Measurements from ENCODE around the gene SSC5D.

The SSC5D gene

GRCh38 chr19:55474269-55475265 is 13.7 kb upstream of the SSC5D start:
- Histone ChIP-seq H3K4me3 (ENCODE audit: low read depth in 1 of 2, low read length in 2 of 2) (peak overlapping the region in 1 of 2 experiments; percentile 77; a peak in 1 of 4 replicates), H3K9me3 (ENCODE audit: insufficient read depth, low read length, severe bottlenecking) (no peaks in the 10 kb centered on the region), H3K27ac (ENCODE audit: low read length) (peak overlapping the region; percentile 66), H3K79me2 (ENCODE audit: insufficient read depth, low read length) (peaks cover 26% of the 10 kb centered on the region), H2AFZ (ENCODE audit: low read depth, low read length) (peak overlapping the region; percentile 36), H3K36me3 (ENCODE audit: insufficient read depth, low read length) (no peaks in the 10 kb centered on the region), H3K4me2 (ENCODE audit: insufficient read depth, low read length) (peak overlapping the region; percentile 79), H4K20me1 (ENCODE audit: insufficient read depth, low read length) (peaks cover 9% of the 10 kb centered on the region), H3K9ac (ENCODE audit: low read depth, low read length) (peak overlapping the region; percentile 87; the same call in 1 of the 2 replicates), H3K4me1 (ENCODE audit: insufficient read depth, low read length) (peaks cover 38% of the 10 kb centered on the region), H3K27me3 (ENCODE audit: insufficient read depth, low read length, poor library complexity) (no peaks in the 10 kb centered on the region)
- ATAC-seq (ENCODE audit: insufficient read depth, low read depth) (no peak), DNase-seq (no peak)
- TF ChIP-seq EZH2 (IDR thresholded peaks at IDR 0.05; ENCODE audit: borderline replicate concordance, low read depth, low read length, severe bottlenecking) = no peak

- ATAC-seq (ENCODE audit: insufficient read depth, low read depth) (peak; percentile 91), DNase-seq (peak; percentile 99)
- H3K79me2 ChIP-seq (ENCODE audit: insufficient read depth, low read length) = peaks cover 38% of the 10 kb centered on the region
- H3K9me3 ChIP-seq (ENCODE audit: insufficient read depth, low read length, severe bottlenecking) = no peaks in the 10 kb centered on the region
- H3K4me2 ChIP-seq (ENCODE audit: insufficient read depth, low read length) = peak within 1 kb of the TSS; percentile 79
- peaks cover 13% of the 10 kb centered on the region for H4K20me1 ChIP-seq (ENCODE audit: insufficient read depth, low read length)
- peak within 1 kb of the TSS; percentile 87 for H3K9ac ChIP-seq (ENCODE audit: low read depth, low read length)
- peak within 1 kb of the TSS; percentile 76 for H2AFZ ChIP-seq (ENCODE audit: low read depth, low read length)
- peaks cover 6% of the 10 kb centered on the region for H3K36me3 ChIP-seq (ENCODE audit: insufficient read depth, low read length)
- H3K4me3 ChIP-seq (ENCODE audit: low read depth in 1 of 2, low read length in 2 of 2) = peak within 1 kb of the TSS; percentile 77 to 85
- H3K4me1 ChIP-seq (ENCODE audit: insufficient read depth, low read length) = peaks cover 41% of the 10 kb centered on the region
- H3K27ac ChIP-seq (ENCODE audit: low read length) = peak within 1 kb of the TSS; percentile 90
- TF ChIP-seq CTCF (IDR thresholded peaks at IDR 0.05; ENCODE audit: borderline replicate concordance, extremely low read depth, low read length, poor library complexity, severe bottlenecking) (no peak), EZH2 (IDR thresholded peaks at IDR 0.05; ENCODE audit: borderline replicate concordance, low read depth, low read length, severe bottlenecking) (no peak)
- no peaks in the 10 kb centered on the region for H3K27me3 ChIP-seq (ENCODE audit: insufficient read depth, low read length, poor library complexity)
Observed at GRCh38 chr19:55476100-55476775, 12.0 kb upstream of the SSC5D start, which contains the start of gene ZNF628. ZNF628 (plus strand) TSS chr19:55476617; CDS start chr19:55479911, 3,294 bp downstream.

- peaks cover 41% of the 10 kb centered on the region for H3K4me1 ChIP-seq (ENCODE audit: insufficient read depth, low read length)
- H3K4me2 ChIP-seq (ENCODE audit: insufficient read depth, low read length) = peak overlapping the region; percentile 68
- DNase-seq (no peak), ATAC-seq (ENCODE audit: insufficient read depth, low read depth) (no peak)
- peak overlapping the region; percentile 52 for H3K27ac ChIP-seq (ENCODE audit: low read length)
- H3K9ac ChIP-seq (ENCODE audit: low read depth, low read length) = peak overlapping the region; percentile 61
- TF ChIP-seq EZH2 (IDR thresholded peaks at IDR 0.05; ENCODE audit: borderline replicate concordance, low read depth, low read length, severe bottlenecking) (no peak), CTCF (IDR thresholded peaks at IDR 0.05; ENCODE audit: borderline replicate concordance, extremely low read depth, low read length, poor library complexity, severe bottlenecking) (no peak)
- H3K27me3 ChIP-seq (ENCODE audit: insufficient read depth, low read length, poor library complexity) = no peaks in the 10 kb centered on the region
- H3K4me3 ChIP-seq (ENCODE audit: low read depth in 1 of 2, low read length in 2 of 2) = peak overlapping the region; percentile 77 to 85; a peak in 3 of 4 replicates
- no peaks in the 10 kb centered on the region for H3K9me3 ChIP-seq (ENCODE audit: insufficient read depth, low read length, severe bottlenecking)
- H4K20me1 ChIP-seq (ENCODE audit: insufficient read depth, low read length) = peaks cover 14% of the 10 kb centered on the region
- H3K79me2 ChIP-seq (ENCODE audit: insufficient read depth, low read length) = peaks cover 38% of the 10 kb centered on the region
- no peak overlapping the region for H2AFZ ChIP-seq (ENCODE audit: low read depth, low read length)
- peaks cover 15% of the 10 kb centered on the region for H3K36me3 ChIP-seq (ENCODE audit: insufficient read depth, low read length)
Observed at GRCh38 chr19:55477905-55478304, 10.3 kb upstream of the SSC5D start.

All from DND-41 (cell line).